GM12874 (cell line): Measurements from ENCODE around the gene BCLAF1.
A peak's percentile ranks its signal among the peaks of the same experiment; 100 is the strongest.

Experiments used
- TF ChIP-seq, protein P1 (sequence below): IDR thresholded peaks from 2 replicates; pipeline ENCODE4 v1.5.1; 2011; ENCODE audit warnings: low read depth, mild to moderate bottlenecking, control low read depth, low read length, moderate library complexity; ENCODE audit not compliant: insufficient read depth

BCLAF1 gene, protein sequence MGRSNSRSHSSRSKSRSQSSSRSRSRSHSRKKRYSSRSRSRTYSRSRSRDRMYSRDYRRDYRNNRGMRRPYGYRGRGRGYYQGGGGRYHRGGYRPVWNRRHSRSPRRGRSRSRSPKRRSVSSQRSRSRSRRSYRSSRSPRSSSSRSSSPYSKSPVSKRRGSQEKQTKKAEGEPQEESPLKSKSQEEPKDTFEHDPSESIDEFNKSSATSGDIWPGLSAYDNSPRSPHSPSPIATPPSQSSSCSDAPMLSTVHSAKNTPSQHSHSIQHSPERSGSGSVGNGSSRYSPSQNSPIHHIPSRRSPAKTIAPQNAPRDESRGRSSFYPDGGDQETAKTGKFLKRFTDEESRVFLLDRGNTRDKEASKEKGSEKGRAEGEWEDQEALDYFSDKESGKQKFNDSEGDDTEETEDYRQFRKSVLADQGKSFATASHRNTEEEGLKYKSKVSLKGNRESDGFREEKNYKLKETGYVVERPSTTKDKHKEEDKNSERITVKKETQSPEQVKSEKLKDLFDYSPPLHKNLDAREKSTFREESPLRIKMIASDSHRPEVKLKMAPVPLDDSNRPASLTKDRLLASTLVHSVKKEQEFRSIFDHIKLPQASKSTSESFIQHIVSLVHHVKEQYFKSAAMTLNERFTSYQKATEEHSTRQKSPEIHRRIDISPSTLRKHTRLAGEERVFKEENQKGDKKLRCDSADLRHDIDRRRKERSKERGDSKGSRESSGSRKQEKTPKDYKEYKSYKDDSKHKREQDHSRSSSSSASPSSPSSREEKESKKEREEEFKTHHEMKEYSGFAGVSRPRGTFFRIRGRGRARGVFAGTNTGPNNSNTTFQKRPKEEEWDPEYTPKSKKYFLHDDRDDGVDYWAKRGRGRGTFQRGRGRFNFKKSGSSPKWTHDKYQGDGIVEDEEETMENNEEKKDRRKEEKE

DNA sequence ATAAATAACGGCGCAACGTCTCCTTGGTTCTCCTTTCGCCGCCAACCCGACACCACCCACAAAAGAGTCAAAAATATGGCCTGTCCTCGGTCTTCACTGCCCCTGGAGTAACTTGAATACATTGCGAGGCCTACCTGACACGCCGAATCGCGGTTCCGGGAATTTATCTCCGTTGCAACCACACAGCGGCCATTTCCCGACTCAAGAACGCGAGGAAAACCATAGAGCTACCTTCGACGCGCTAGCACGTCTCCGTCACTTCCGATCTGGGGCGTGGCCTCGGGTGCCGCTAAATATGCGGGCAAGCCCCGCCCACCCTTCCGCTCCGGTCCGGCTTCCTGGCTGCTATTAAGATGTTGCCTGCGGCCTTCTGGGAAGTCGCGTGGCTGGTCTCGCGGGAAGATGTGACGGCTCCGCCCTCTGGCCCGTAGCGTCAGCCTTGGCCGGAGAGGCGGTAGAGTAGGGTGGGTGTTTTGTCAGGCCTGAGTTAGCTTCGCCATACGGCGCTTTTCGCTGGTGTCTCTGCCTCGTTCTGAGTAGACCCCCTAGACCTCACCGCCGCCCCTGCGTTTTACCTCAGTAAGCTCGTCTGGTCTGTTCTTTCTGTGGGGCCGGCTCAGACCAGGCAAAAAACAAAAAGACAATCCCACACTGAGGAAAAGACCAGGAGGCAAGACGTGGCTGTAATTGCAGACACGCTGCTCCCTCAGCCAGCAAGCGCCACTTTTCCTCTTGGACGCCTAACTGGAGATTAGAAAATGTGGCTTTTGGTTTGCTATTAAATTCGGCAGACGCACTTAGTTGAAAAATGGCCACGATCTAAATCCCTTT is at the start of gene BCLAF1:
Gene BCLAF1 (minus strand): TSS at position 268 of the 831 bp plus-strand sequence. CDS start 9,980 bp downstream, outside the sequence.
- TF ChIP-seq, protein P1, sequence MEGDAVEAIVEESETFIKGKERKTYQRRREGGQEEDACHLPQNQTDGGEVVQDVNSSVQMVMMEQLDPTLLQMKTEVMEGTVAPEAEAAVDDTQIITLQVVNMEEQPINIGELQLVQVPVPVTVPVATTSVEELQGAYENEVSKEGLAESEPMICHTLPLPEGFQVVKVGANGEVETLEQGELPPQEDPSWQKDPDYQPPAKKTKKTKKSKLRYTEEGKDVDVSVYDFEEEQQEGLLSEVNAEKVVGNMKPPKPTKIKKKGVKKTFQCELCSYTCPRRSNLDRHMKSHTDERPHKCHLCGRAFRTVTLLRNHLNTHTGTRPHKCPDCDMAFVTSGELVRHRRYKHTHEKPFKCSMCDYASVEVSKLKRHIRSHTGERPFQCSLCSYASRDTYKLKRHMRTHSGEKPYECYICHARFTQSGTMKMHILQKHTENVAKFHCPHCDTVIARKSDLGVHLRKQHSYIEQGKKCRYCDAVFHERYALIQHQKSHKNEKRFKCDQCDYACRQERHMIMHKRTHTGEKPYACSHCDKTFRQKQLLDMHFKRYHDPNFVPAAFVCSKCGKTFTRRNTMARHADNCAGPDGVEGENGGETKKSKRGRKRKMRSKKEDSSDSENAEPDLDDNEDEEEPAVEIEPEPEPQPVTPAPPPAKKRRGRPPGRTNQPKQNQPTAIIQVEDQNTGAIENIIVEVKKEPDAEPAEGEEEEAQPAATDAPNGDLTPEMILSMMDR: no peak

DNA sequence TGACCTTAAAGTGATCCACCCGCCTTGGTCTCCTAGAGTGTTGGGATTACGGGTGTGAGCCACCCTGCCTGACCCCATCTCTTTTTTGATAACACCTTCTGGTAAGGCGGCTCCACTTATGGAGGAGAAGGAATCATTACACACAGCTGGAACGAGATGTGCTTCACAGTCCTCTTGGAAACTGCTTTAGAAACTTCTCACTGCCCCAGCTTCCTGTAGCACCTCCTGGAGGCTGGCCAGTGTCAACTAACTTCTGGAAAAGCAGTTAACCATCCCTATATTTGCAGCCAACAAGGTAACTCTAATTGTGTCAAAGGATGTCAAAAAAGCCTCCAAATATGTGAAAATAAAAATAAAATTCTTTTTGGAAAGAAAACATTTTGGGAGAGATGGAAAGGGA is 48.8 kb upstream of the BCLAF1 start:
- TF ChIP-seq, protein P1: no peak

DNA sequence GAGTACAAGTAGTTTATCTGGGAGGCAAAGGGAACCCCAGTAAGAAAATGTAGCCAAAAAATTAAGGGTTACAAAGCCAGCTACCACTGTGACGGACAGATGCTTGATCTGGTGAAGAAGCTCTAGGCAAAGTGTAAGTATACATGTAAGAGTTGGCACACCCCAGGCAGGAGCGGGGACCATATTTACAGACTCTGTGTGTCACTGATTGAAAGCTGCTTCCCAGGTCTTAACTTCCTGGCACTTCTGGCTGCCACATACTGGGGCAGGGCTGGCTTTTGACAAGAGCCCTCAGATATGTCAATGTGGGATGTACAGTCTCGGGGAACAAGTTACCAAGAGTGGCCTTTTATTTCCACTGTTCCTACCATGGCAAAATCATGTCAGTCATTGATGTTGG is 48.0 kb upstream of the BCLAF1 start:
- TF ChIP-seq, protein P1: no peak

DNA sequence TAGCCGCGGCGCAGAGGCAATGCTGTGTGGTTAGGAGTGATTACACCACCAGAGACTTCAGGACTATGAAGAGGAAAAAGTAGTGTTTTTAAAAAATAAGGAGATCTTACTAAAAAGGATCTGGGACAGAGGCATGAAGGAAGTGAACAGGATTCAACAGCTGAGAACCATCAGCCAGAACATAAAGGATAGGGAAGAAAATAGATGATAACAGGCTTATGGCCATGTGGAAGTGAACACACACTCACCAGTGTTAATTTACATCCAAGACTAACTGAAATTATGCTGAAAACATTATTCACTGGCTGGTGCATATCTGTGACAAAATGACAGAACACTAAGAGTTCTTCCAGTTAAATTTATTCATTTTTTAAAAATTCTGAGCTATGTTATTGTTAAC is 47.5 kb upstream of the BCLAF1 start:
- TF ChIP-seq, protein P1: no peak

DNA sequence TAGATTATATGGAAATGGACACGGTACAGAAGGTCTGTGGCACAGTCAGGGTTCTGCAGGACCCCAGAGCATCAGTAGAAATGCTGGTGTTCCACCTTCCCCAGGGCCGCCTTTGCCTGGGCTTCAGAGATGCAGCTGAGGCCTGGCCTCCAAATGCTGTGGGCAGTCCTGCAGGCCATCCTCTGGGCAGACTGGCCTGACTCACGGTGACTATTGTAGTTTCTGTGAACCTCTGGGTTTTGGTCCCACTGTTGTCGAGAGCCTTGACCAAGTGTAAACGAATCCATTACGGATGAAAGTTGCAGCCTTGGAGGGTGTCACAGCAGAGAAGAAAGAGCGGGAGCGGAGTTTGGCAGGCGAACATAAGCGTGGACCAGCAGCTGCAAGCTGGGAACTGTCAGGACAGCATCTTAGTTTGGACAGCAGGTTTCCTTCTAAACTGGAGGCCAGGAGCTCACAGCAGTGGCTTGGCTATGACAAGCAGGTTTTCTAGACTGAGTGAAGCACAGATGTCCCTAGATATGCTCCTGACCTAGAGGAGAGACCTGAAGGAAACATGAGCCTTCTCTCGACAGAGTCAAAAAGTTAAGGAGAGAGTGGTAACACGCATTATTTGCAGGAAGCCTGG is 46.2 kb upstream of the BCLAF1 start:
- TF ChIP-seq, protein P1: no peak

DNA sequence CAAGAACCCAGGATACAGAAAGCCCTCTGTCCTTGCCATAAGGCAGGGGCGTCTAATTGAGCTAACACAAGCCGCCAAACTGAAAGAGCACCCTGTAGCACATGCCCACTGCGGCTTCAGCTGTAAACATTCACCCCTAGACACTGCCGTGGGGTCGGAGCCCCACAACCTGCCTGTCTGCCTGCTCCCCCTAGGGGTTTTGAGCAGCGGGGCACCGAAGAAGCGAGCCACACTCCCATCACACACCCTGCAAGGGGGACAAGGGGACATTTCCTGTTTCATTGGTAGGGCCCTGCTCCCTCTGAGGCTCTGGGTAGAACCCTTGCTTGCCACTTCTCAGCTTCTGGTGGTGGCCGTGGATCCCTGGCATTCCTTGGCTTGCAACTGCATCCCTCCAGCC is 45.2 kb upstream of the BCLAF1 start:
- TF ChIP-seq, protein P1: peak; percentile 27; the same call in 1 of the 2 replicates
